Endothelial cell of umbilical vein (primary cell): ENCODE results near the gene POFUT2. TPM values are rescaled to one million over a fixed set of nuclear protein-coding genes. Genes with fewer than 3 reads are reported as not detected.

Experiments used
- BruUV-seq: library from RNA; stranded (reverse); fragments of 400-500 nt; replicated peaks from 2 replicates; lab custom pipeline; 2021; lab: Mats Ljungman, UMichigan
- CTCF ChIA-PET: fragments of 300-600, 350-600 bp; sonication (Branson Sonifier 250); formaldehyde crosslinking; loops from one replicate; lab custom pipeline; 2021; ENCODE audit warnings: antibody characterized with exemption, inconsistent platforms; lab: Charles Lee
- POLR2A ChIA-PET: fragments of 300-600, 350-600 bp; sonication (Branson Sonifier 250); formaldehyde crosslinking; loops from one replicate; lab custom pipeline; 2021; ENCODE audit warnings: antibody characterized with exemption, inconsistent platforms; lab: Charles Lee
- DNase-seq: peaks from one replicate; pipeline ENCODE4 v3.0.0-alpha.2; 2011; ENCODE audit warnings: low read depth, low spot score
- FAIRE-seq: peaks from 2 replicates; lab custom pipeline; 2011; peaks lifted over from hg19 to GRCh38; lab: Jason Lieb, UNC
- H2AFZ ChIP-seq: 2 replicates; pipeline ENCODE4 v1.6.0; 2012; ENCODE audit warnings: low read depth, low read length, control low read depth, inconsistent platforms
- H3K27ac ChIP-seq: 2 replicates; pipeline ENCODE4 v1.5.1; 2011; ENCODE audit warnings: low read depth, mild to moderate bottlenecking, control low read depth, low read length, moderate library complexity; ENCODE audit not compliant: insufficient read depth
- H3K27me3 ChIP-seq, 2 experiments: 2 replicates each; pipeline versions ENCODE4 v1.6.0 to v1.6.1; 2011; ENCODE audit warnings: low read length in 2 of 2, mixed read lengths in 1 of 2; ENCODE audit not compliant: control insufficient read depth in 2 of 2, insufficient read depth in 2 of 2
- H3K36me3 ChIP-seq, 2 experiments: 2 replicates in 1 of 2; 3 replicates in 1 of 2; pipeline ENCODE4 v1.5.1; 2011; ENCODE audit warnings: low read length in 2 of 2, mild to moderate bottlenecking in 1 of 2, moderate library complexity in 1 of 2; ENCODE audit not compliant: control insufficient read depth in 2 of 2, insufficient read depth in 2 of 2; ENCODE audit errors: extremely low read depth in 1 of 2
- H3K4me1 ChIP-seq: 3 replicates; pipeline ENCODE4 v1.5.1; 2011; ENCODE audit warnings: mild to moderate bottlenecking, low read length; ENCODE audit not compliant: control insufficient read depth, insufficient read depth; ENCODE audit errors: extremely low read depth
- H3K4me2 ChIP-seq: 2 replicates; pipeline ENCODE4 v1.6.1; 2011; ENCODE audit warnings: low read length, control low read depth, mixed read lengths; ENCODE audit not compliant: insufficient read depth
- H3K4me3 ChIP-seq, 3 experiments: fragments of 200-600 bp in 1 of 3; sonication (generic), shearing (Covaris generic) in 1 of 3; replicated peaks in 1 of 3; 2 replicates each; pipeline ENCODE4 v1.5.1; 2011 to 2016; ENCODE audit warnings: control low read depth in 3 of 3, low read length in 3 of 3, mild to moderate bottlenecking in 2 of 3, inconsistent platforms in 1 of 3, low read depth in 1 of 3, moderate library complexity in 1 of 3; ENCODE audit not compliant: insufficient read depth in 1 of 3
- H3K79me2 ChIP-seq: 2 replicates; pipeline ENCODE4 v1.6.0; 2012; ENCODE audit warnings: low read length, inconsistent platforms; ENCODE audit not compliant: control insufficient read depth, insufficient read depth
- H3K9ac ChIP-seq: replicated peaks from 2 replicates; pipeline ENCODE3; 2011; ENCODE audit warnings: low read length, control low read depth; ENCODE audit not compliant: insufficient read depth; ENCODE audit errors: extremely low read depth
- H3K9me1 ChIP-seq: replicated peaks from 3 replicates; pipeline ENCODE4 v1.6.0; 2011; ENCODE audit warnings: mild to moderate bottlenecking, low read length; ENCODE audit not compliant: control insufficient read depth, insufficient read depth; ENCODE audit errors: extremely low read depth
- H3K9me3 ChIP-seq: replicated peaks from 2 replicates; pipeline ENCODE4 v1.5.1; 2012; ENCODE audit warnings: low read length, inconsistent platforms; ENCODE audit not compliant: control insufficient read depth, insufficient read depth
- H4K20me1 ChIP-seq: replicated peaks from 2 replicates; pipeline ENCODE3; 2011; ENCODE audit warnings: mild to moderate bottlenecking, low read length; ENCODE audit not compliant: control insufficient read depth, insufficient read depth; ENCODE audit errors: extremely low read depth
- EZH2 ChIP-seq: IDR thresholded peaks from 2 replicates; pipeline ENCODE4 v1.6.1; 2012; ENCODE audit warnings: borderline replicate concordance, low read depth, mild to moderate bottlenecking, moderate library complexity, low read length, inconsistent platforms; ENCODE audit not compliant: severe bottlenecking
- FOS ChIP-seq: IDR thresholded peaks from 2 replicates; pipeline ENCODE4 v1.6.1; 2011; ENCODE audit warnings: mild to moderate bottlenecking, low read length, moderate library complexity, borderline replicate concordance; ENCODE audit not compliant: insufficient read depth
- GATA2 ChIP-seq: IDR thresholded peaks from 2 replicates; pipeline ENCODE4 v1.7.0; 2011; ENCODE audit warnings: low read depth, mild to moderate bottlenecking, moderate library complexity, mixed read lengths, low read length; ENCODE audit not compliant: insufficient read length, insufficient read depth
- JUN ChIP-seq: IDR thresholded peaks from 2 replicates; pipeline ENCODE4 v1.6.1; 2011; ENCODE audit warnings: borderline replicate concordance, low read depth; ENCODE audit not compliant: insufficient read length, insufficient read depth
- MYC ChIP-seq: IDR thresholded peaks from one replicate; pipeline ENCODE4 v1.6.1; 2011; ENCODE audit warnings: mild to moderate bottlenecking, low read depth, low read length
- POLR2A ChIP-seq: IDR thresholded peaks from 2 replicates; pipeline ENCODE4 v1.6.1; 2012; ENCODE audit warnings: low read depth, mild to moderate bottlenecking, control low read depth, low read length
- POLR2AphosphoS5 ChIP-seq: IDR thresholded peaks from 2 replicates; pipeline ENCODE4 v1.6.1; 2012; ENCODE audit warnings: low read depth, mild to moderate bottlenecking, control low read depth, low read length, moderate library complexity; ENCODE audit not compliant: insufficient read depth
- dilution Hi-C: fragments of 300-500 bp; cut with MboI; formaldehyde crosslinking; loops from one replicate; pipeline ENCODE4 v1.15.0; 2019; ENCODE audit warnings: low sequenced_read_pairs; ENCODE audit not compliant: extremely low pct_ligation_motif_present
- intact Hi-C: fragments of 100-400 bp; cut with micrococcal nuclease; formaldehyde crosslinking; loops from one replicate; pipeline ENCODE4 v1.10.0; 2022
- polyA plus RNA-seq, 4 experiments: library from polyadenylated mRNA; depleted of rRNA in 3 of 4; stranded (reverse) in 3 of 4; unstranded in 1 of 4; fragments of >200 nt; gene quantifications; 2 replicates each; pipeline versions ENCODE4 v1.2.1 to v1.2.3, GENCODE V29; 2011 to 2012; ENCODE audit warnings: missing spikeins in 1 of 4
- total RNA-seq: library from RNA; stranded (reverse); gene quantifications from 2 replicates; pipeline ENCODE4 v1.2.3, GENCODE V29; 2021
- TF ChIP-seq, protein P1 (sequence below), 2 donors: IDR thresholded peaks; 1 replicate in 1 of 2; 2 replicates in 1 of 2; pipeline ENCODE4 v1.5.1; 2011; ENCODE audit warnings: low read length in 2 of 2, mild to moderate bottlenecking in 2 of 2, moderate library complexity in 2 of 2, control low read depth in 1 of 2, inconsistent platforms in 1 of 2, low read depth in 1 of 2; ENCODE audit not compliant: insufficient read depth in 1 of 2; ENCODE audit errors: extremely low read depth in 1 of 2
- TF ChIP-seq, protein P2 (sequence below): IDR thresholded peaks from 2 replicates; pipeline ENCODE4 v1.6.1; 2011; ENCODE audit not compliant: insufficient read depth, insufficient read length

Gene POFUT2
- total and polyA plus RNA-seq, 2 donors (not counting 3 experiments of a cell fraction or from before 2014, with no cell fraction given), result 30.7 to 47.5 TPM

DNA sequence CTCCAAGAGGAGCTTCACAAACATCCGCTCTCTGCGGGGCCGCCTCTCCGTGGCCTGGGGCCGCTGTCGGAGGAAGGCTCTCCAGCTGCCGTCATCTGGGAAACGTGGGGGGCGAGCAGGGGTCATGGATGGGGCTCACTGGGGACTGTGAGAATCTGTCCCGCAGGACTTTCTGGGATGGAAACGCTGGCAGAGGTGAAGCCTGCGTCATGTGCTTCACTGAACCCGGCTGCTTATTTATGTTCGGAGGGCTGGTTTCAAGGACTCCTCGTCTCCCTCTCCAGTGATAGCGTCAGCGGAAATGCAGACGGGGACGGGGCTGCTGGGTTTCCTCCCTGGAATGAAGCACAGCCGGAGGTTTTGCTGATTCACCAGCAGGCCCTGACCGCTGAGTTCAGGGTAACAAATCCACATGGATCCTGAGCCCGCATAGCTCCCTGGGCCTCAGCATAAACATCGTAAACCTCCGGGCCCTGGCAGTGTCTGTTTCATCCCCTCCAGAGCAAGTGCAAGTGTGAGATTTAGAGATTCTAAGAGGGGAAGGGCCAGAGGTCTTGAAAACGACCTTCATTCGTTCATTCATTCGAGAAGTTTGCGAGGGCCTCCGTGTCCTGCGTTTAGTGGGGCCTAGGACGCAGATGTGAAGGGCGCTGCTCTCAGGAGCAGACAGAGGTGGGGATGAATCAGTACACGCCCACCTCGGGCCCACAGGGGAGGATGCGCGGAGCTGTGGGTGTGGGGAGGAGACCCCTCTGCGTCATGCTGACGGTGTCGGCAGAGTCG lies 7.0 kb upstream of the POFUT2 start:
- ChIA-PET CTCF (interaction anchor here (0.7 to 3.8 kb wide), 11 partner anchors 14 to 526 kb away, joined by 3 to 42 read pairs (median 4); no protein-coding TSS in a partner anchor), POLR2A (interaction anchor here (0.9 kb wide), 1 partner anchor 14 kb away, joined by 3 read pairs; no protein-coding TSS in a partner anchor)
- peaks cover 35% of the 10 kb centered on the region for H3K4me1 ChIP-seq
- H3K79me2 ChIP-seq, result peaks cover 13% of the 10 kb centered on the region
- H3K4me3 ChIP-seq, result no peak overlapping the region
- no peaks in the 10 kb centered on the region for H3K27me3 ChIP-seq
- FAIRE-seq (peak; percentile 100), DNase-seq (peak; percentile 98)
- H3K9ac ChIP-seq, result peak overlapping the region; percentile 97
- H3K36me3 ChIP-seq, result no peaks in the 10 kb centered on the region
- H4K20me1 ChIP-seq, result no peaks in the 10 kb centered on the region
- H3K27ac ChIP-seq, result peak overlapping the region; percentile 100
- no peak overlapping the region for H2AFZ ChIP-seq
- H3K9me3 ChIP-seq, result no peaks in the 10 kb centered on the region
- no TSS peak for BruUV-seq
- no peak for TF ChIP-seq EZH2
- TF ChIP-seq JUN, result peak; percentile 73
- TF ChIP-seq POLR2A, result peak; percentile 87
- TF ChIP-seq GATA2, result no peak
- TF ChIP-seq POLR2AphosphoS5, result peak; percentile 89
- peak; percentile 64 for TF ChIP-seq MYC
- TF ChIP-seq FOS, result peak; percentile 89
- TF ChIP-seq, protein P1, sequence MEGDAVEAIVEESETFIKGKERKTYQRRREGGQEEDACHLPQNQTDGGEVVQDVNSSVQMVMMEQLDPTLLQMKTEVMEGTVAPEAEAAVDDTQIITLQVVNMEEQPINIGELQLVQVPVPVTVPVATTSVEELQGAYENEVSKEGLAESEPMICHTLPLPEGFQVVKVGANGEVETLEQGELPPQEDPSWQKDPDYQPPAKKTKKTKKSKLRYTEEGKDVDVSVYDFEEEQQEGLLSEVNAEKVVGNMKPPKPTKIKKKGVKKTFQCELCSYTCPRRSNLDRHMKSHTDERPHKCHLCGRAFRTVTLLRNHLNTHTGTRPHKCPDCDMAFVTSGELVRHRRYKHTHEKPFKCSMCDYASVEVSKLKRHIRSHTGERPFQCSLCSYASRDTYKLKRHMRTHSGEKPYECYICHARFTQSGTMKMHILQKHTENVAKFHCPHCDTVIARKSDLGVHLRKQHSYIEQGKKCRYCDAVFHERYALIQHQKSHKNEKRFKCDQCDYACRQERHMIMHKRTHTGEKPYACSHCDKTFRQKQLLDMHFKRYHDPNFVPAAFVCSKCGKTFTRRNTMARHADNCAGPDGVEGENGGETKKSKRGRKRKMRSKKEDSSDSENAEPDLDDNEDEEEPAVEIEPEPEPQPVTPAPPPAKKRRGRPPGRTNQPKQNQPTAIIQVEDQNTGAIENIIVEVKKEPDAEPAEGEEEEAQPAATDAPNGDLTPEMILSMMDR (IDR thresholded peaks at IDR 0.05; ENCODE audit: extremely low read depth in 1 of 2, insufficient read depth in 1 of 2, low read depth in 1 of 2, low read length in 2 of 2), result no peak
- TF ChIP-seq, protein P2, sequence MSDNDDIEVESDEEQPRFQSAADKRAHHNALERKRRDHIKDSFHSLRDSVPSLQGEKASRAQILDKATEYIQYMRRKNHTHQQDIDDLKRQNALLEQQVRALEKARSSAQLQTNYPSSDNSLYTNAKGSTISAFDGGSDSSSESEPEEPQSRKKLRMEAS, result peak; percentile 48
- H3K4me2 ChIP-seq, result peak overlapping the region; percentile 50
- intact Hi-C loops, result loop anchor here (1.0 to 5.0 kb wide), 5 partner anchors 15 to 528 kb away; no protein-coding TSS in a partner anchor
- H3K9me1 ChIP-seq, result no peaks in the 10 kb centered on the region
- dilution Hi-C loops, result no loop called here
